ENCODE results near the gene DAB1. TPM values are rescaled to one million over a fixed set of nuclear protein-coding genes. Genes with fewer than 3 reads are reported as not detected.

The DAB1 gene
- total RNA-seq, 2 donors from 2014 or later: 78.3 to 118 TPM

DNA sequence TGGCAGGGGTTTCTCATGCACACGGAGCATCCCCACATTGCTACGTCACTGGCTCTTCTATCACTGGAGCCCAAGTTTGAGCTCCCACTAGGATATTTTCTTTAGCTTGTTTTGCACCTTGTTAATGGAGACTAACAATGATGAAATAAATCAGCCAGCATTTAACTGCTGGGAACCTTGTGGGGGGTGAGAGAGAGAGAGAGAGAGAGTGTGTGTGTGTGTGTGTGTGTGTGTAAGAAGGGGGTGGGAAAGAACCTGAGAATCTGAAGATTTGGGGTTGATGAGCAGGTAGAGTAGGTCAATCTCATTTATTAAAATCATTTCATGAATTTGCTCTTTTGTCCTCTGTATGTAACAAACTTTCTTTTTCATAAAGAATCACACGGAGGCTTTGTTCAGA lies 458.7 kb downstream of the DAB1 start:
- DNase-seq (ENCODE audit: low spot score): no peak
- intact Hi-C loops (cut with DNase I): no loop called here

DNA sequence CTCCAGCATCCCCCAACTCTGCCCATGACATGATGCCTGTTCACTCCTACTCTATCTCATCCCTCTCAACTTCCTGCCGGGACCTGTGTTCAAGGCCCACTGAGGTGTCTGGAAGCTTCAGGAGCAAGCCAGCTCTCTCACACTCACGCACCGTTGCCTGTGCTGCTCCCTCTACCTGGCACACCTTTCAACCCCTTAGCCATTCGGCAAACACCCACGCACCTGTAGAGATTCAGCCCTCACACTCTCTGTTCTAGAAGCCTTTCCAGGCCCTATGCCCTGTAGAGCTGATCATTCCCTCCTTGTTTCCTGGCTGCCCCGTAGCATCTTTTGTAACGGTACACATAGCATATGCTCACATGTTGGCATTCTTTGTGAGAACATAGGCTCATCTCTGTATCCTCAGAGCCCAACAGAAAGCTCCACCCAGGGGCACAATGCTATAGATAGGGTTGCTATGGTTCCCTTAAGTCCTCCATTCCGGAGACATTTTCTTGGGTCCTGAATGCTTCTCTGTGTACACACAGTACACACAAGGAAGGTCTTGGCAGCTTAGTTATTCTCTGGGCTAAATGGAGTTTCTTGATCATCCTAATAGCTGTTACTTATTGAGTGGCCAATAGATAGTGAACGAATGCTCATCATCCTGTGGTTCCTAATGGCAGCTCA lies 459.4 kb downstream of the DAB1 start:
- DNase-seq (ENCODE audit: low spot score): no peak
- intact Hi-C loops (cut with DNase I): no loop called here

DNA sequence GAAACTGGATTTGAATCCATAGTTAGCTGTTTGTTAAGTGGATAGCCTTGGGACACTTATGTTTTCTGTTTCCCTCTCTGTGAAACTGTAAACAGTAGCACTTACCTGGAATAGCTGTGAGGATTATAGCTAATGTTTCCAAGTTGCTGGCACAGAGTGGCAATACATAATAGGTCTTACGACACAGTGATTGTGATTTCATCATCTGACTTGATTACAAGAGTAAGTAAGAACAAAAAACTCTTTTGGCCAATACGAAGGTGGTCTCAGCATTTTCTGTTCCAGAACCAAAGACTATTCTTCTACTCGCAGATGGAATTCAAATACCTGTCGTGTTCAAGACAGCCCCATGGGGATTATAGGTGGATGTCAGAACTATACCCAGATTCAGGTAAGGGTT lies 460.2 kb downstream of the DAB1 start:
- intact Hi-C loops (cut with DNase I): no loop called here
- DNase-seq (ENCODE audit: low spot score): no peak

DNA sequence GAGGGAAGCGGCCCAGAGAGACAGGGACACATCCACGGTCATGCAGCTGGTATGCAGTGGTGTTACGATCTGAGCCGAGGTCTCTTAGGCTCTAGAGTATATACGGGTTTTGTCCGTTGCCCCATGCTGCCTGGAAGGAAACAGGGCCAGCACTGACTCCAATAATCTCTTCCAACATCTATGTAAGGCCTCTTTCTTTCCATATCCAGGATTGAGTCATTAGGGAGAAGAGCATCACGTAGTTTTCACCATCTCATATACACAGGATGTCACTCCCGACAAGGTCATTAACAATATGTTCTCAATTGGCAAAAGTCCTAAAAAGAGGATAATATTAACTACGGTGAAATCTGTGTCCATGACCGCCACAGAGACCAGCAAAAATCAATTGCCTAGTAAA lies 462.4 kb downstream of the DAB1 start:
- no peak for DNase-seq (ENCODE audit: low spot score)
- intact Hi-C loops (cut with DNase I): no loop called here

- intact Hi-C loops (cut with DNase I): no loop called here
- DNase-seq (ENCODE audit: low spot score): no peak
Measured at GRCh38 chr1:56958526-56958925, 465.3 kb downstream of the DAB1 start.

GRCh38 chr1:56957931-56958330 lies 465.9 kb downstream of the DAB1 start:
- intact Hi-C loops (cut with DNase I): no loop called here

GRCh38 chr1:56954664-56955063 lies 469.2 kb downstream of the DAB1 start:
- no peak for DNase-seq (ENCODE audit: low spot score)
- intact Hi-C loops (cut with DNase I): loop anchor here in 1 of 2 donors (1.0 kb wide), 1 partner anchor 32 kb away; no protein-coding TSS in a partner anchor

More at GRCh38 chr1:56957931-56958330, 465.9 kb downstream of the DAB1 start:
- no peak for DNase-seq (ENCODE audit: low spot score)

DNA sequence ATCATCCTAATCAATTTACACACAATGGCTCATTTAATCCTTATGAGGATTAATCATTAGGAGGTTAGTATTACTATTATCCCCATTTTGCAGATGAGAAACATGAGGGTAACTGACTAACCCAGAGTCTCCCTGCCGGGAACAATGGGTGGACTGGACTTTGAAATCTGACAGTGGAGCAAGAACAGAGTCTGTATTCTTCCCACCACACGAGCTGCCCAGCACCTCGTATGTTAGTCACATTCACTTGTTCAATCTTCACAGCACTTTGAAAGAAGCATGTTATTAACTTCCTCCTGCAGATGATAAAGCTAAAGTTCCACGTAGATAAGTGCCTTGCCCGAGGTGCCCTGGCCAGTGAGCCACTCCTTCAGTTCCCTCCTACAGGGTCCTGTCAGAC lies 470.5 kb downstream of the DAB1 start:
- intact Hi-C loops (cut with DNase I): no loop called here
- no peak for DNase-seq (ENCODE audit: low spot score)

DNA sequence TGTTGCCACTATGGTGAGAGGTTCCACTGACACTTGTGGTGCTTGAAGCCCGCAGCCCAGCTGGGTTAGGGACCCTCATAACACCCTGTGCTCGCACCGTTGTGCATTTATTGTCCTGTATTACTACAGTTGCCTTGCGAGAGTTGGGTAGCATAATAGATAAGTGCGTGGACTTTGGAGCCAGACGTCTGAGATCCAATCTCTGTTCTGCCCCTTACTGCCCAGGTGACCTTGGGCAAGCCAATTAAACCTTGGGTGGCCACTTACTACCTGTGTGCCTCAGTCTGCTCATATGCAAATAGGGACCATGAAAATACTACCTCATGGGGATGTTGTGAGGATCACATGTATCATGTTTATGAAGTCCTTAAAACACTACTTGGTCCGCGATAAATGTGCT lies 471.4 kb downstream of the DAB1 start:
- DNase-seq (ENCODE audit: low spot score): no peak
- intact Hi-C loops (cut with DNase I): no loop called here

- intact Hi-C loops (cut with DNase I): no loop called here
Measured at GRCh38 chr1:56948403-56949023, 475.3 kb downstream of the DAB1 start.

More at GRCh38 chr1:56948403-56949023, 475.3 kb downstream of the DAB1 start:
- DNase-seq (ENCODE audit: low spot score): no peak
